ENCODE data around the gene ALG13. TPM values are rescaled to one million over a fixed set of nuclear protein-coding genes. Genes with fewer than 3 reads are reported as not detected.

ALG13 gene
- total and polyA plus RNA-seq, 2 experiments from 2014 or later: 54.2 to 58.7 TPM

GRCh38 chrX:111661241-111661640 is 19.7 kb upstream of the ALG13 start:
- Mint-ChIP-seq H3K9me3 (no peaks in the 10 kb centered on the region), H3K4me3 (no peak overlapping the region), H3K27ac (no peak overlapping the region), H3K27me3 (ENCODE audit: insufficient read depth, low read depth, poor library complexity) (no peaks in the 10 kb centered on the region), H3K36me3 (ENCODE audit: low read depth) (no peaks in the 10 kb centered on the region), H3K4me1 (0 out of 3 replicates have a peak, but pooled peaks cover 3% of the 10 kb centered on the region)
- Histone ChIP-seq H4K20me1 (replicated peaks; ENCODE audit: insufficient read depth) (no peaks in the 10 kb centered on the region), H3F3A (replicated peaks; ENCODE audit: low read depth) (no peaks in the 10 kb centered on the region), H3K27me3 (ENCODE audit: insufficient read depth) (no peaks in the 10 kb centered on the region), H3K4me2 (no peak overlapping the region), H3K36me3 (ENCODE audit: insufficient read depth) (no peaks in the 10 kb centered on the region), H3K4me1 (ENCODE audit: insufficient read depth) (no peaks in the 10 kb centered on the region), H3K27ac (ENCODE audit: low read depth) (no peak overlapping the region), H3K79me2 (replicated peaks; ENCODE audit: insufficient read depth) (no peaks in the 10 kb centered on the region), H2AFZ (no peak overlapping the region), H3K9me2 (ENCODE audit: insufficient read depth) (peaks cover 5% of the 10 kb centered on the region; the same call in 1 of the 2 replicates), H3K4me3 (no peak overlapping the region)
- DNase-seq (ENCODE audit: low spot score) (no peak), ATAC-seq (no peak)
- TF ChIP-seq, protein P1, sequence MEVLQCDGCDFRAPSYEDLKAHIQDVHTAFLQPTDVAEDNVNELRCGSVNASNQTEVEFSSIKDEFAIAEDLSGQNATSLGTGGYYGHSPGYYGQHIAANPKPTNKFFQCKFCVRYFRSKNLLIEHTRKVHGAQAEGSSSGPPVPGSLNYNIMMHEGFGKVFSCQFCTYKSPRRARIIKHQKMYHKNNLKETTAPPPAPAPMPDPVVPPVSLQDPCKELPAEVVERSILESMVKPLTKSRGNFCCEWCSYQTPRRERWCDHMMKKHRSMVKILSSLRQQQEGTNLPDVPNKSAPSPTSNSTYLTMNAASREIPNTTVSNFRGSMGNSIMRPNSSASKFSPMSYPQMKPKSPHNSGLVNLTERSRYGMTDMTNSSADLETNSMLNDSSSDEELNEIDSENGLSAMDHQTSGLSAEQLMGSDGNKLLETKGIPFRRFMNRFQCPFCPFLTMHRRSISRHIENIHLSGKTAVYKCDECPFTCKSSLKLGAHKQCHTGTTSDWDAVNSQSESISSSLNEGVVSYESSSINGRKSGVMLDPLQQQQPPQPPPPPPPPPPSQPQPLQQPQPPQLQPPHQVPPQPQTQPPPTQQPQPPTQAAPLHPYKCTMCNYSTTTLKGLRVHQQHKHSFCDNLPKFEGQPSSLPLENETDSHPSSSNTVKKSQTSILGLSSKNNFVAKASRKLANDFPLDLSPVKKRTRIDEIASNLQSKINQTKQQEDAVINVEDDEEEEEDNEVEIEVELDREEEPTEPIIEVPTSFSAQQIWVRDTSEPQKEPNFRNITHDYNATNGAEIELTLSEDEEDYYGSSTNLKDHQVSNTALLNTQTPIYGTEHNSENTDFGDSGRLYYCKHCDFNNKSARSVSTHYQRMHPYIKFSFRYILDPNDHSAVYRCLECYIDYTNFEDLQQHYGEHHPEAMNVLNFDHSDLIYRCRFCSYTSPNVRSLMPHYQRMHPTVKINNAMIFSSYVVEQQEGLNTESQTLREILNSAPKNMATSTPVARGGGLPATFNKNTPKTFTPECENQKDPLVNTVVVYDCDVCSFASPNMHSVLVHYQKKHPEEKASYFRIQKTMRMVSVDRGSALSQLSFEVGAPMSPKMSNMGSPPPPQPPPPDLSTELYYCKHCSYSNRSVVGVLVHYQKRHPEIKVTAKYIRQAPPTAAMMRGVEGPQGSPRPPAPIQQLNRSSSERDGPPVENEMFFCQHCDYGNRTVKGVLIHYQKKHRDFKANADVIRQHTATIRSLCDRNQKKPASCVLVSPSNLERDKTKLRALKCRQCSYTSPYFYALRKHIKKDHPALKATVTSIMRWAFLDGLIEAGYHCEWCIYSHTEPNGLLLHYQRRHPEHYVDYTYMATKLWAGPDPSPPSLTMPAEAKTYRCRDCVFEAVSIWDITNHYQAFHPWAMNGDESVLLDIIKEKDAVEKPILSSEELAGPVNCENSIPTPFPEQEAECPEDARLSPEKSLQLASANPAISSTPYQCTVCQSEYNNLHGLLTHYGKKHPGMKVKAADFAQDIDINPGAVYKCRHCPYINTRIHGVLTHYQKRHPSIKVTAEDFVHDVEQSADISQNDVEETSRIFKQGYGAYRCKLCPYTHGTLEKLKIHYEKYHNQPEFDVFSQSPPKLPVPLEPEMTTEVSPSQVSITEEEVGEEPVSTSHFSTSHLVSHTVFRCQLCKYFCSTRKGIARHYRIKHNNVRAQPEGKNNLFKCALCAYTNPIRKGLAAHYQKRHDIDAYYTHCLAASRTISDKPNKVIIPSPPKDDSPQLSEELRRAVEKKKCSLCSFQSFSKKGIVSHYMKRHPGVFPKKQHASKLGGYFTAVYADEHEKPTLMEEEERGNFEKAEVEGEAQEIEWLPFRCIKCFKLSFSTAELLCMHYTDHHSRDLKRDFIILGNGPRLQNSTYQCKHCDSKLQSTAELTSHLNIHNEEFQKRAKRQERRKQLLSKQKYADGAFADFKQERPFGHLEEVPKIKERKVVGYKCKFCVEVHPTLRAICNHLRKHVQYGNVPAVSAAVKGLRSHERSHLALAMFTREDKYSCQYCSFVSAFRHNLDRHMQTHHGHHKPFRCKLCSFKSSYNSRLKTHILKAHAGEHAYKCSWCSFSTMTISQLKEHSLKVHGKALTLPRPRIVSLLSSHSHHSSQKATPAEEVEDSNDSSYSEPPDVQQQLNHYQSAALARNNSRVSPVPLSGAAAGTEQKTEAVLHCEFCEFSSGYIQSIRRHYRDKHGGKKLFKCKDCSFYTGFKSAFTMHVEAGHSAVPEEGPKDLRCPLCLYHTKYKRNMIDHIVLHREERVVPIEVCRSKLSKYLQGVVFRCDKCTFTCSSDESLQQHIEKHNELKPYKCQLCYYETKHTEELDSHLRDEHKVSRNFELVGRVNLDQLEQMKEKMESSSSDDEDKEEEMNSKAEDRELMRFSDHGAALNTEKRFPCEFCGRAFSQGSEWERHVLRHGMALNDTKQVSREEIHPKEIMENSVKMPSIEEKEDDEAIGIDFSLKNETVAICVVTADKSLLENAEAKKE (CRISPR knock-in tag; IDR thresholded peaks at IDR 0.05): no peak
- TF ChIP-seq EZH2phosphoT487 (IDR thresholded peaks at IDR 0.05; ENCODE audit: unreplicated experiment): no peak

DNA sequence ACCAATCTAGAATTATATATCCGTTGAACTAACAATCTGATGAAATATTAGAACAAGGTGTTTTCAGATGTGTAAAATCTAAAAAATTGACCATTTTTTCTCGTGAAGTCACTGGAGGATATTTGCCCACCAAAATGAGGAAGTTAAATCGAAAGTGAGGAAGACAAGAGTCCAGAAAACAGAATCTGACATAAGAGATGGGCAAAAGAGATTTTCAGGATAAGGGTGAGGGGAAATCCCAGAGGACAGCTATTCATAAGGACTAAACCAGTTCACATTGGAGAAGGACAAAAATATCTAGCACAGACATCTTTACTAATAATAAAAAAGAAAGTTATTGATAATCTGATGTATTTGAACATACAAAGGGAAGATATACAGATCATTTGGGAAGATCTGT is 18.7 kb upstream of the ALG13 start:
- Histone ChIP-seq H3K36me3 (ENCODE audit: insufficient read depth) (no peaks in the 10 kb centered on the region), H3K4me3 (no peak overlapping the region), H3K27me3 (ENCODE audit: insufficient read depth) (no peaks in the 10 kb centered on the region), H3K9me2 (ENCODE audit: insufficient read depth) (peaks cover 5% of the 10 kb centered on the region; the same call in 1 of the 2 replicates), H3K4me2 (no peak overlapping the region), H4K20me1 (replicated peaks; ENCODE audit: insufficient read depth) (no peaks in the 10 kb centered on the region), H3K27ac (ENCODE audit: low read depth) (no peak overlapping the region), H3F3A (replicated peaks; ENCODE audit: low read depth) (no peaks in the 10 kb centered on the region), H2AFZ (no peak overlapping the region), H3K79me2 (replicated peaks; ENCODE audit: insufficient read depth) (no peaks in the 10 kb centered on the region), H3K4me1 (ENCODE audit: insufficient read depth) (no peaks in the 10 kb centered on the region)
- ATAC-seq: no peak
- Mint-ChIP-seq H3K4me3 (no peak overlapping the region), H3K4me1 (0 out of 3 replicates have a peak, but pooled peaks cover 3% of the 10 kb centered on the region), H3K36me3 (ENCODE audit: low read depth) (no peaks in the 10 kb centered on the region), H3K9me3 (no peaks in the 10 kb centered on the region), H3K27me3 (ENCODE audit: insufficient read depth, low read depth, poor library complexity) (no peaks in the 10 kb centered on the region), H3K27ac (no peak overlapping the region)
- DNase-seq (ENCODE audit: low spot score): no peak
- TF ChIP-seq, protein P1 (CRISPR knock-in tag; IDR thresholded peaks at IDR 0.05): no peak
- no peak for TF ChIP-seq ZNF114 (CRISPR knock-in tag; IDR thresholded peaks at IDR 0.05)
- no peak for TF ChIP-seq EZH2 (IDR thresholded peaks at IDR 0.05; ENCODE audit: low read depth, unreplicated experiment)
- TF ChIP-seq CREB1 (CRISPR knock-in tag; IDR thresholded peaks at IDR 0.05; ENCODE audit: low read depth): no peak
- no peak for TF ChIP-seq ZNF331 (CRISPR knock-in tag; IDR thresholded peaks at IDR 0.05; ENCODE audit: low read depth)
- no peak for TF ChIP-seq NANOG (IDR thresholded peaks at IDR 0.05; ENCODE audit: borderline replicate concordance)

Data from GM23338 (cell line).